Choroid plexus epithelial cell (primary cell): ENCODE measurements around the gene BTBD16.

Experiments used
- DNase-seq: peaks from one replicate; pipeline ENCODE4 v3.0.0-alpha.2; 2010; ENCODE audit warnings: low read depth
- H3K4me3 ChIP-seq: 2 replicates; pipeline ENCODE4 v1.5.1; 2011; ENCODE audit warnings: low read depth, mild to moderate bottlenecking, control low read depth, low read length, moderate library complexity
- TF ChIP-seq, protein P1 (sequence below): conservative IDR thresholded peaks from 2 replicates; pipeline ENCODE4 v1.5.1; 2011; ENCODE audit warnings: low read depth, mild to moderate bottlenecking, control low read depth, inconsistent platforms, low read length, moderate library complexity

BTBD16 gene

DNA sequence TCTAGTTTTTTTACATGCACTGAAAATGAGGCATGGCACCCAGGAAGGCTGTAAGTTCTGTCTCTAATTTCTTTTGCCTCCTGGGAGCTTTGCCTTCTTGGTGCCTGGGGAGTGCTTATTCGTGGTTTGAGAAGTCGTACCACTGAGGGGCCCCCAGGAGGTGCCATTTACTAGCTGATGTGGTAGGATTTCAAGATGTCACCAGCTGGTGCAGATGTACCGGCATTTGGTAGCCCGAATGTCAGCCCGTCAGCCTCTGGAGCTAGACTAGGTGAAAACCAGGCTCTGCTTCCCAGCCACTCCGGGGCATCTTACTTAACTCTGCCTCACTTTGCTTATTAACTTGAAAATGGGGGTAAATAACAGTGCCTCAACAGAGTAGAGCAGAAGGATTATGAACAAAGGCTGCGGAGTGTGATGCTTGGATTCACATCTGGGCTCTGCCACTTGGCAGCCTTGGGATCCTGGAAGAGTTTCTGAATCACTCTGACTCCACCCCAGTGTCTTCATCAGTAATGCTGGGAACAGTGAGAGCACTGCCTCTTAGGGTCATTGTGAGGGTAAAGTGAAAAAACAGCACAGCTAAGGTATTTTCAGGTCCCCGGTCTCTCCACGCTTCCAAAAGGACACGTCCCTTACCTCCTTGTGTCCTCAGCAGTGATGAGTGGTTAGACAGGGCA, 31.4 kb upstream of the BTBD16 start:
- no peak overlapping the region for H3K4me3 ChIP-seq
- peak; percentile 38 for DNase-seq
- TF ChIP-seq, protein P1, sequence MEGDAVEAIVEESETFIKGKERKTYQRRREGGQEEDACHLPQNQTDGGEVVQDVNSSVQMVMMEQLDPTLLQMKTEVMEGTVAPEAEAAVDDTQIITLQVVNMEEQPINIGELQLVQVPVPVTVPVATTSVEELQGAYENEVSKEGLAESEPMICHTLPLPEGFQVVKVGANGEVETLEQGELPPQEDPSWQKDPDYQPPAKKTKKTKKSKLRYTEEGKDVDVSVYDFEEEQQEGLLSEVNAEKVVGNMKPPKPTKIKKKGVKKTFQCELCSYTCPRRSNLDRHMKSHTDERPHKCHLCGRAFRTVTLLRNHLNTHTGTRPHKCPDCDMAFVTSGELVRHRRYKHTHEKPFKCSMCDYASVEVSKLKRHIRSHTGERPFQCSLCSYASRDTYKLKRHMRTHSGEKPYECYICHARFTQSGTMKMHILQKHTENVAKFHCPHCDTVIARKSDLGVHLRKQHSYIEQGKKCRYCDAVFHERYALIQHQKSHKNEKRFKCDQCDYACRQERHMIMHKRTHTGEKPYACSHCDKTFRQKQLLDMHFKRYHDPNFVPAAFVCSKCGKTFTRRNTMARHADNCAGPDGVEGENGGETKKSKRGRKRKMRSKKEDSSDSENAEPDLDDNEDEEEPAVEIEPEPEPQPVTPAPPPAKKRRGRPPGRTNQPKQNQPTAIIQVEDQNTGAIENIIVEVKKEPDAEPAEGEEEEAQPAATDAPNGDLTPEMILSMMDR = peak; percentile 19

DNA sequence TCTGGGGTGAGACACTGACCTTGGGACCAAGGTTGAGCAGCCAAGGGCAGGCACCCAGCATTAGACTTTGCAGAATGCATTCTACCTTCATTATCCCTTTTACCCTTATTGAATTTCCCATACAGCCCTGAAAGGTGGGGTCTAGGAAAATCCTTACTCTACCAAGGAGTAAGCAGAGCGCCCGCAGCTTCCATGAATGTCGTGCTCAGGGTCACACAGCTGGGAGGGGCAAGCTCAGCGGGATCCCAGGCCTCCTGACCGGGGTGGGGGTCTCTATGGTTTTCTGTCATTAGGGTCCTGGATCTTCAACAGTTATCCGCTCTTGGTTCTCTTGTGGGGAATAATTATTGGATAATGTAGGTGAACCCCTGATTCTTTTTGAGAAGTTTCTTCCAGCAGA, 30.7 kb upstream of the BTBD16 start:
- TF ChIP-seq, protein P1 = no peak
- no peak overlapping the region for H3K4me3 ChIP-seq
- DNase-seq = no peak

DNA sequence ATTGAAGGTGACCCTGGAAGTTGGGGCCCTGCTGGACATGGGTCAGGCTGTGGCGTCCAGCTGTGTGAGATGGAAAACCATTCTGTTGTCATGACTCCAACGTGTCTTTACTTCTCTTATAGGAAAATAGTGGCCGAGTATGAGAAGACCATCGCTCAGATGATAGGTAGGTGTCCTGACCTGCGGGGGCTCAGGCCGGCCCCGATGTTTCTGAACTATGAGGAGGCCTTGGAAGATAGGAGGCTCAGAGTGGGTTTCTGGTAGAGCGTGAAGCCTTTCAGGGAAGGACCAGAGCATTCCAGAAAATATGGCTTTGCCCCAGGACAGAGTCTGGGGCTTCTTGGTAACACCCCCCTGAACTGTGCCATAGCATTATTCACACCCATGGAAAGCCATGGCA, 29.3 kb upstream of the BTBD16 start:
- no peak for DNase-seq
- TF ChIP-seq, protein P1 = no peak
- H3K4me3 ChIP-seq = no peak overlapping the region

DNA sequence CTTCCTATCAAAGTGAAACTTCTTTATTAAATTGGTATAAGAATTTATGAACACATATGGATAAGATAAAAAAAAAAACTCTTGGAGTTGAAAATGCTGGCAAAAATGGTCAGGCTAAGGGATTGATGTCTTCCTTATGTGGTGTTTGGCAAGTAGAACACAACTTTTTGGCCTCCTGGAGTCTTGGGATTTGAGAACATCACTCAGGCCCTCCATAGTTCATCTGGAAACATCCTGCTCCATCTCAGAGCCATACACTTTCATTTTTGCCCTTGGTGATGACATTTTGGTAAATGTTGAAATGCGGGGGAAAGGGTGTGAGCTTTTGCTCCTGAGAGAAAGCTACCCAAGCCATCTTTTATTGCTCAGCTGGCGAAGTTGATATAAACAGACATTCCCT, 27.5 kb upstream of the BTBD16 start:
- TF ChIP-seq, protein P1 = no peak
- no peak overlapping the region for H3K4me3 ChIP-seq
- no peak for DNase-seq

DNA sequence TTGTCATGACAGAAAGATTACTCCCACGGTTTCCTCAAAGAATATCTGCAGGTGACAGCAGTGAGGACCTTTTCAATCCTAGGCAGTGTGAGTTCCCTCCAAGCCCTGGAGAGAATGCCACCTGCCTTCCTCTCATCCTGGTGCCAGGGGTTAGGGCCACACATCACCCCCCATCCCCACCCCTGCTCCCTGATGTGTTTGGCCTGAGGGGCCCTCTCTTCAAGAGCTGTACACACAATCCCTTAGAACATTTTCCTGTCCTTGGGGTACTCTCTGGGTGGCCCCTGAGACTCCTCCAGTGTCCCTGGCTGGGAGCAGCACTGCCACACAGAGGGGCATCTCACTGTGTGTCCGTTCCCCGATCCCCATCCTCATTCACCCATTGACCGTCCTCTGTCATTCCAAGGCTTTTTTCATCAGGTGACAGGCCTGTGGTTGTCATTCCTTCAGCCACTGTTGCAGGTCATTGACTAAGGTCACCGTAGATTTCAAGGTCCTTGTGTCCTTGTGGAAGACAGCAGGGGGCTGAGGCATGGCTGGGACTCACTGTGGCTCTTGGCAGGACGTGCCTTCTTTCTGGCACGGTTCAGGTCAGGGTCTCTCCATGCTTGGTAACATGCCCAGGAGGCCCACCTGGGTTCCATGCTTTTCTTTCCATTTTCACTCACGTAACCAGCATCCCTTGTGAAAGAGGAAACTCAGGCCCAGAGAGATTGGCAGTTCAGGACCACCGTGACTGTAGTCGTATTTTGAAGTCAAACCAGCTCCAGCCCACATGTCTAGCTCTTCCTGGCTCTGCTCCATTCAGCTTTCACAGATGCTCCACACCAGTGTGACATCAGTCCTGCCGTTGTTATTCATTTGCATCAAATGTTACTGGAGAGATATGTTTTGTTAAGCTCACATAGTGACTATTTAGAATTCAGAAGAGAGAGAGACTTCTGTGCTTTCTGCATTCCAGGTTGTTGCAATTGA, 26.8 kb upstream of the BTBD16 start:
- DNase-seq = no peak
- TF ChIP-seq, protein P1 = no peak
- no peak overlapping the region for H3K4me3 ChIP-seq

DNA sequence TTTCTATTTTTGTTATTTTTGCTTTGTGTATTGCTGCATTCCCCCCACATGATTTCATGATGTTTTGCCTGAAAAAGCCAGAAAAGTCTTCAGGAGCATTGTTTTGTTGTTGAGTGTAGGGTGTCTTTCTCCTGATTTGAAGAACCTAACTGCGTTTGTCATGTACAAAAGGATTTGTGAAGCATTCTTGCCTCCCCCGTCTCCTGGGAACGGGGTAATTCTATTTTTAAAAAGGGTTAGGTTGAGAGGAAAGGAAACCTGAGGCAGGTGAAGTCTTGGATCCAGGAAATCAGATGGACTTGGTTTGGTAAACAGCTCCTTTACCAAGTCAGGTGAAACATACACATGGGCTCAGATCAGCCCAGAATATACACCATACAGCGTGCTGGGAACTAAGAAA, 26.0 kb upstream of the BTBD16 start:
- TF ChIP-seq, protein P1 = no peak
- no peak overlapping the region for H3K4me3 ChIP-seq
- DNase-seq = no peak
